Subcutaneous adipose tissue (tissue), 4 donors: ENCODE data around the gene ZNF667. TPM values are rescaled to one million over a fixed set of nuclear protein-coding genes. Genes with fewer than 3 reads are reported as not detected.

ENCODE experiments used
- CTCF ChIP-seq: fragments of 450-650 bp; IDR thresholded peaks from one replicate; pipeline ENCODE4 v1.5.1; 2016; ENCODE audit warnings: low read depth, mild to moderate bottlenecking, control low read depth, antibody characterized with exemption, moderate library complexity
- total RNA-seq, 4 donors: library from RNA; depleted of rRNA; stranded (reverse); fragments of >200 nt; gene quantifications; one replicate each; pipeline ENCODE4 v1.1.0, GENCODE V29; 2016

Gene ZNF667
- total RNA-seq, 4 donors from 2014 or later, result 2.9 to 7.9 (median 3.7) TPM

GRCh38 chr19:56404705-56405056 is 72.5 kb downstream of the ZNF667 start:
- TF ChIP-seq CTCF, result no peak

GRCh38 chr19:56403764-56404704 is 73.1 kb downstream of the ZNF667 start, which contains the start of gene ZNF583:
Gene ZNF583, plus strand, starts transcription at chr19:56404332. Its CDS starts 2,783 bp downstream, at chr19:56407115.
- TF ChIP-seq CTCF, result no peak

- TF ChIP-seq CTCF, result no peak
Observed at GRCh38 chr19:56403261-56403660, 73.9 kb downstream of the ZNF667 start.

GRCh38 chr19:56400485-56400884 is 76.7 kb downstream of the ZNF667 start:
- no peak for TF ChIP-seq CTCF

GRCh38 chr19:56398809-56399208 is 78.3 kb downstream of the ZNF667 start:
- no peak for TF ChIP-seq CTCF

- TF ChIP-seq CTCF, result no peak
Observed at GRCh38 chr19:56393119-56394012, 83.8 kb downstream of the ZNF667 start, which contains the start of gene ZNF582. Gene ZNF582, minus strand, starts transcription at chr19:56393534. Its CDS starts 1,782 bp downstream, at chr19:56391752.

Other genes starting within 250 kb of the ZNF667 start
- 1 to 10 TPM in 1 of 4 donors, not detected in 3; 2.3 TPM for gene EDDM13, start 204.6 kb downstream of the ZNF667 start, total RNA-seq
- gene ZSCAN5A, start 162.5 kb downstream of the ZNF667 start, total RNA-seq, result 1 to 10 TPM; 5.9 to 10.0 (median 7.0) TPM
- gene ZNF582, start 83.8 kb downstream of the ZNF667 start, total RNA-seq, result 1 to 10 TPM; 2.4 to 3.8 (median 3.1) TPM
- gene ZNF583, start 73.0 kb downstream of the ZNF667 start, total RNA-seq, result 1 to 10 TPM; 4.9 to 10.0 (median 8.5) TPM
- 10 to 100 TPM in 1 of 4 donors, 1 to 10 TPM in 3; 3.7 to 10.4 (median 5.4) TPM for gene ZNF471, start 30.5 kb upstream of the ZNF667 start, total RNA-seq
- 10 to 100 TPM in 1 of 4 donors, 1 to 10 TPM in 3; 8.1 to 10.6 (median 9.3) TPM for gene ZFP28, start 61.6 kb upstream of the ZNF667 start, total RNA-seq
- gene ZNF470, start 90.1 kb upstream of the ZNF667 start, total RNA-seq, result 1 to 10 TPM; 1.9 to 3.3 (median 2.8) TPM
- gene ZNF71, start 118.0 kb upstream of the ZNF667 start, total RNA-seq, result 1 to 10 TPM; 5.1 to 9.0 (median 7.9) TPM
- gene SMIM17, start 165.8 kb upstream of the ZNF667 start, total RNA-seq, result not detected
- gene ZNF835, start 194.4 kb upstream of the ZNF667 start, total RNA-seq, result 1 to 10 TPM; 1.7 to 9.4 (median 3.0) TPM